CD4-positive, CD25-positive, alpha-beta regulatory T cell (primary cell): ENCODE results near the gene NAALADL2. TPM values are rescaled to one million over a fixed set of nuclear protein-coding genes. Genes with fewer than 3 reads are reported as not detected.

Experiments used
- ATAC-seq, 2 donors: fragments of 150-1000 bp; cut with Tn5 transposase; one replicate each; pipeline ENCODE4 v1.10.0; 2021; ENCODE audit warnings: low read depth in 2 of 2, moderate number of reproducible peaks in 2 of 2, moderate library complexity in 1 of 2
- DNase-seq, 3 donors: peaks; one replicate each; pipeline versions ENCODE4 v3.0.0 to v3.0.0-alpha.2; 2012 to 2022; ENCODE audit warnings: mixed read lengths in 1 of 3
- H3K27ac ChIP-seq: one replicate; pipeline ENCODE4 v1.7.0; 2013; ENCODE audit warnings: mild to moderate bottlenecking, low read length; ENCODE audit not compliant: insufficient read depth, poor library complexity, severe bottlenecking
- H3K27me3 ChIP-seq: one replicate; pipeline ENCODE4 v1.7.0; 2013; ENCODE audit warnings: low read length; ENCODE audit not compliant: control insufficient read depth, insufficient read depth
- H3K36me3 ChIP-seq: one replicate; pipeline ENCODE4 v1.7.0; 2013; ENCODE audit warnings: mild to moderate bottlenecking, low read length, moderate library complexity; ENCODE audit not compliant: control insufficient read depth, insufficient read depth
- H3K4me1 ChIP-seq: 2 replicates; pipeline ENCODE4 v1.7.0; 2013; ENCODE audit warnings: mild to moderate bottlenecking, low read length; ENCODE audit not compliant: insufficient read depth, control insufficient read depth, poor library complexity, severe bottlenecking
- H3K4me3 ChIP-seq: one replicate; pipeline ENCODE4 v1.7.0; 2013; ENCODE audit warnings: low read depth, mild to moderate bottlenecking, low read length, moderate library complexity
- H3K9me3 ChIP-seq, 2 experiments: 1 replicate in 1 of 2; 2 replicates in 1 of 2; pipeline ENCODE4 v1.7.0; 2013; ENCODE audit warnings: low read length in 2 of 2, mild to moderate bottlenecking in 1 of 2, moderate library complexity in 1 of 2; ENCODE audit not compliant: control insufficient read depth in 2 of 2
- H3K27ac Mint-ChIP-seq, 3 donors: one replicate each; pipeline ENCODE4 v1.8.0; 2020 to 2022; ENCODE audit warnings: mild to moderate bottlenecking in 3 of 3, mixed read lengths in 3 of 3, moderate library complexity in 2 of 3
- H3K27me3 Mint-ChIP-seq: one replicate; pipeline ENCODE4 v1.8.0; 2022; ENCODE audit warnings: mild to moderate bottlenecking, mixed read lengths
- H3K36me3 Mint-ChIP-seq: one replicate; pipeline ENCODE4 v1.8.0; 2020; ENCODE audit warnings: mixed read lengths
- H3K4me1 Mint-ChIP-seq, 4 donors: one replicate each; pipeline ENCODE4 v1.8.0; 2020 to 2022; ENCODE audit warnings: mixed read lengths in 4 of 4, mild to moderate bottlenecking in 1 of 4
- H3K4me3 Mint-ChIP-seq, 4 donors: one replicate each; pipeline ENCODE4 v1.8.0; 2020 to 2022; ENCODE audit warnings: mild to moderate bottlenecking in 4 of 4, mixed read lengths in 4 of 4, moderate library complexity in 3 of 4
- H3K9me3 Mint-ChIP-seq, 7 donors: one replicate each; pipeline ENCODE4 v1.8.0; 2020 to 2022; ENCODE audit warnings: mixed read lengths in 7 of 7, mild to moderate bottlenecking in 3 of 7, moderate library complexity in 2 of 7
- polyA plus RNA-seq, 4 donors: library from polyadenylated mRNA; unstranded; fragments of 300-500 nt; fragmentation: Illumina TruSeq; gene quantifications; one replicate each; pipeline ENCODE4 v1.2.3, GENCODE V29; 2021
- total RNA-seq: library from RNA; stranded (reverse); gene quantifications from one replicate; pipeline ENCODE4 v1.2.3, GENCODE V29; 2022

Gene NAALADL2
- total and polyA plus RNA-seq, 5 donors from 2014 or later, result not detected

- Mint-ChIP-seq H3K27me3 (no peaks in the 10 kb centered on the region), H3K4me3 (no peak overlapping the region), H3K36me3 (no peaks in the 10 kb centered on the region), H3K4me1 (no peaks in the 10 kb centered on the region), H3K27ac (no peak overlapping the region), H3K9me3 (peaks cover 1 to 11% (median 6%) of the 10 kb centered on the region in 7 donors)
- Histone ChIP-seq H3K9me3 (no peaks in the 10 kb centered on the region), H3K27me3 (no peaks in the 10 kb centered on the region), H3K36me3 (no peaks in the 10 kb centered on the region), H3K4me1 (no peaks in the 10 kb centered on the region), H3K27ac (no peak overlapping the region), H3K4me3 (no peak overlapping the region)
- no peak for ATAC-seq
- DNase-seq, result no peak
These were observed 477.4 kb downstream of the NAALADL2 start for GRCh38 chr3:175336406-175337133.

- ATAC-seq, result no peak
- peaks cover 0 to 8% (median 6%) of the 10 kb centered on the region in 7 donors for H3K9me3 Mint-ChIP-seq
These were observed 478.5 kb downstream of the NAALADL2 start for GRCh38 chr3:175337631-175338030.

GRCh38 chr3:175338775-175339535, 479.8 kb downstream of the NAALADL2 start:
- H3K27ac Mint-ChIP-seq, result no peak overlapping the region
- H3K27me3 ChIP-seq, result no peaks in the 10 kb centered on the region

More at GRCh38 chr3:175337631-175338030, 478.5 kb downstream of the NAALADL2 start:
- no peaks in the 10 kb centered on the region for H3K27me3 Mint-ChIP-seq
- no peaks in the 10 kb centered on the region for H3K9me3 ChIP-seq
- no peaks in the 10 kb centered on the region for H3K36me3 Mint-ChIP-seq
- H3K4me1 ChIP-seq, result no peaks in the 10 kb centered on the region
- no peaks in the 10 kb centered on the region for H3K4me1 Mint-ChIP-seq
- no peak overlapping the region for H3K27ac ChIP-seq
- no peaks in the 10 kb centered on the region for H3K36me3 ChIP-seq
- no peak overlapping the region for H3K4me3 ChIP-seq
- no peak for DNase-seq
- H3K27me3 ChIP-seq, result no peaks in the 10 kb centered on the region
- H3K4me3 Mint-ChIP-seq, result no peak overlapping the region
- no peak overlapping the region for H3K27ac Mint-ChIP-seq

GRCh38 chr3:175340338-175341015, 481.3 kb downstream of the NAALADL2 start:
- H3K27me3 ChIP-seq, result no peaks in the 10 kb centered on the region
- Mint-ChIP-seq H3K27ac (no peak overlapping the region), H3K27me3 (no peaks in the 10 kb centered on the region), H3K4me1 (no peaks in the 10 kb centered on the region), H3K4me3 (no peak overlapping the region), H3K36me3 (no peaks in the 10 kb centered on the region), H3K9me3 (peaks cover 0 to 6% (median 4%) of the 10 kb centered on the region in 7 donors)
- no peak overlapping the region for H3K4me3 ChIP-seq
- no peaks in the 10 kb centered on the region for H3K4me1 ChIP-seq
- no peaks in the 10 kb centered on the region for H3K36me3 ChIP-seq
- DNase-seq (no peak), ATAC-seq (no peak)
- H3K9me3 ChIP-seq, result no peaks in the 10 kb centered on the region
- H3K27ac ChIP-seq, result no peak overlapping the region

More at GRCh38 chr3:175338775-175339535, 479.8 kb downstream of the NAALADL2 start:
- Histone ChIP-seq H3K36me3 (no peaks in the 10 kb centered on the region), H3K27ac (no peak overlapping the region), H3K4me3 (no peak overlapping the region), H3K4me1 (no peaks in the 10 kb centered on the region), H3K9me3 (no peaks in the 10 kb centered on the region)
- H3K27me3 Mint-ChIP-seq, result no peaks in the 10 kb centered on the region
- H3K36me3 Mint-ChIP-seq, result no peaks in the 10 kb centered on the region
- H3K4me3 Mint-ChIP-seq, result no peak overlapping the region
- peaks cover 0 to 6% (median 5%) of the 10 kb centered on the region in 7 donors for H3K9me3 Mint-ChIP-seq
- ATAC-seq, result no peak
- no peaks in the 10 kb centered on the region for H3K4me1 Mint-ChIP-seq
- no peak for DNase-seq

GRCh38 chr3:175342196-175342595, 483.1 kb downstream of the NAALADL2 start:
- H3K4me1 Mint-ChIP-seq, result no peaks in the 10 kb centered on the region
- H3K27ac Mint-ChIP-seq, result no peak overlapping the region
- Histone ChIP-seq H3K9me3 (no peaks in the 10 kb centered on the region), H3K4me3 (no peak overlapping the region), H3K4me1 (no peaks in the 10 kb centered on the region), H3K27me3 (no peaks in the 10 kb centered on the region), H3K36me3 (no peaks in the 10 kb centered on the region), H3K27ac (no peak overlapping the region)
- no peak overlapping the region for H3K4me3 Mint-ChIP-seq
- no peaks in the 10 kb centered on the region for H3K27me3 Mint-ChIP-seq
- DNase-seq (no peak), ATAC-seq (no peak)
- peaks cover 0 to 6% (median 5%) of the 10 kb centered on the region in 7 donors for H3K9me3 Mint-ChIP-seq
- H3K36me3 Mint-ChIP-seq, result no peaks in the 10 kb centered on the region

GRCh38 chr3:175343946-175344345, 484.8 kb downstream of the NAALADL2 start:
- no peaks in the 10 kb centered on the region for H3K27me3 ChIP-seq
- no peak overlapping the region for H3K27ac ChIP-seq
- H3K36me3 Mint-ChIP-seq, result no peaks in the 10 kb centered on the region
- DNase-seq (no peak), ATAC-seq (no peak)
- H3K27ac Mint-ChIP-seq, result no peak overlapping the region
- H3K9me3 ChIP-seq, result no peaks in the 10 kb centered on the region
- no peak overlapping the region for H3K4me3 Mint-ChIP-seq
- no peaks in the 10 kb centered on the region for H3K36me3 ChIP-seq
- H3K4me1 ChIP-seq, result no peaks in the 10 kb centered on the region
- H3K4me3 ChIP-seq, result no peak overlapping the region
- H3K27me3 Mint-ChIP-seq, result no peaks in the 10 kb centered on the region
- peaks cover 0 to 6% (median 2%) of the 10 kb centered on the region in 7 donors for H3K9me3 Mint-ChIP-seq
- H3K4me1 Mint-ChIP-seq, result no peaks in the 10 kb centered on the region

GRCh38 chr3:175346573-175347356, 487.6 kb downstream of the NAALADL2 start:
- Histone ChIP-seq H3K4me1 (no peaks in the 10 kb centered on the region), H3K27ac (no peak overlapping the region), H3K36me3 (no peaks in the 10 kb centered on the region), H3K9me3 (no peaks in the 10 kb centered on the region), H3K27me3 (no peaks in the 10 kb centered on the region), H3K4me3 (no peak overlapping the region)
- ATAC-seq (no peak), DNase-seq (no peak)
- Mint-ChIP-seq H3K4me1 (no peaks in the 10 kb centered on the region), H3K9me3 (peaks cover 0 to 6% (median 2%) of the 10 kb centered on the region in 7 donors), H3K27me3 (no peaks in the 10 kb centered on the region), H3K4me3 (no peak overlapping the region), H3K36me3 (no peaks in the 10 kb centered on the region), H3K27ac (no peak overlapping the region)
